HG02588 (cell line): ENCODE data around the gene RBBP4.

ENCODE experiments used
- ATAC-seq: cut with Tn5 transposase; IDR thresholded peaks from one replicate; pipeline ENCODE4 v1.9.1; 2021; ENCODE audit warnings: mild to moderate bottlenecking, moderate library complexity; ENCODE audit not compliant: unreplicated experiment

The RBBP4 gene

DNA sequence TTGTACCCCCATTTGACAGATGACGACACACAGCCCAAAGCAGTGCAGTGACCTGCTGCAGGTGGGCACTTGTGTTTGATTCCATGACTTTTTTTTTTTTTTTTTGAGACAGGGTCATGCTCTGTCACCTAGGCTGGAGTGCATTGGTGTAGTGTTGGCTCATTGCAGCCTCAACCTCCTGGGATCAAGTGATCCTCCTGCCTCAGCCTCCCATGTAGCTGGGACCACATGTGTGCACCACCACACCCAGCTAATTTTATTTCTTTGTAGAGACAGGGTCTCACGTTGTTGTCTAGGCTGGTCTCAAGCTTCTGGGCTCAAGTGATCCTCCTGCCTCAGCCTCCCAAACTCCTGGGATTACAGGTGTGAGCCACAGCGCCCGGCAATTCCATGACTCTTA is 66.5 kb downstream of the RBBP4 start:
- no peak for ATAC-seq

DNA sequence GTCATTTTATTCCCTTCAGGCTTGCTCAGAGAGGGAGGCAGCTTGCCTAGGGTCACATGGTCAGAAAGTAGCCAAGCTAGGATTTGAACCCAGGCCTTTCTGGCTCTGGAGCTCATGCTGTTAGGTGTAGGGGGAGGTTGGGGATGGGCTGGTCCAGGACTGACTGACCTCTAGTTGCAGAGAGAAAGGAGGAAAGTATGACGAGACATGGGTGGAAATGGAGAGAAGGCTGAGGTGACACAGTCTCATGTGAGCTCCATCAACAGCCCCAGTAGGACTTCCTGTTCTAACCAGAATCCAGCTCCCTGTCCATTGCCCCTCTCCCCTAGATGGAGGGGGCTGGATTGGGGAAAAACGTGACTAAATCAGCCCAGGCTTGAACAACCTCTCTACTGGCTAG is 67.0 kb downstream of the RBBP4 start:
- no peak for ATAC-seq

DNA sequence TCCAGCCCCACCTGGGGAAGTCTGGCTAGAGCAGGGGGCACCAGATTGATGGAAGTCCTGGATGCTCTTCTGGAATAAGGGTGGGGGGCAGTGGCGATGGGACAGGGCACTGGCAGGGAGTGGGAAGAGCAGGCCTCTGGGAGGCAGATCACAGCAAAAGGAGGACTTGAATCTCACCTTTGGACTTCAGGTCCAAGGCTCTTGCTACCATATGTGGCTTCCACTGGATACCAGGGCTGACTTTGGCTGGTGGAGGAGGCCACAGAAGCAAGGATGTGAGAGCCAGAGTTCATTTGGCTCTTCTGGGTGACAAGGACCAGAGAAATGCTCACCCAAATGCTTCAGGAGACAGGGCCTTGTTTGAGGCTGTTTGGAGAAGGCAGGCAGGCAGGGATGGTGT is 67.5 kb downstream of the RBBP4 start:
- ATAC-seq = no peak

DNA sequence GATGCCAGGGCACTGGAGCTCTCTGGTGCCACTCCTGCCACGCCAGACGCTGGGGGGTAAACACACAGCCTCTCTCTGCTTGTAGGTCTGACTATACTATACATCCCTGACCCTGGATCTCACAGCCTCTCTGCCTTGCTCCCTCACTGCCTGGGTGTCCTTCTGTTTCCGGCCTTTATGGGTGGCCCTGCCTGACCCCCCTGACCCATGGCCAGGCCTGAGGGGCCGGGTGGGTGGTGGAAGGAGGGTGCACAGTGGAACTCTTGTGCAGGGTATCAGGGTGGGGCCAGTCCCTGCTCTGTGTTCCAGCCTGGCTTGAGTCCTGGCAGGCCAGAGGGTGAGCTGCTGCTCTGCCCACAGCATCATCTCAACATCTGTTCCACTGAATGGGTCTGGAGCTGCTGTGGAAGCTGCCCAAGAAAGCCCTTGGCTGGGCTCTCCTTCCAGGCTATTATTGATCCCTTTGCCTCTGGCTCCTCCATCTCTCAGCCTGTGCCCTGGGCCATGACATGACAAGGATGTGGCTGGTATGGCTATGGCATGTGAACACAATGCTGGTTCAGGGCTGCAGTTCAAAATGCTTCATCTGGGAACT is 68.8 kb downstream of the RBBP4 start:
- ATAC-seq = no peak

DNA sequence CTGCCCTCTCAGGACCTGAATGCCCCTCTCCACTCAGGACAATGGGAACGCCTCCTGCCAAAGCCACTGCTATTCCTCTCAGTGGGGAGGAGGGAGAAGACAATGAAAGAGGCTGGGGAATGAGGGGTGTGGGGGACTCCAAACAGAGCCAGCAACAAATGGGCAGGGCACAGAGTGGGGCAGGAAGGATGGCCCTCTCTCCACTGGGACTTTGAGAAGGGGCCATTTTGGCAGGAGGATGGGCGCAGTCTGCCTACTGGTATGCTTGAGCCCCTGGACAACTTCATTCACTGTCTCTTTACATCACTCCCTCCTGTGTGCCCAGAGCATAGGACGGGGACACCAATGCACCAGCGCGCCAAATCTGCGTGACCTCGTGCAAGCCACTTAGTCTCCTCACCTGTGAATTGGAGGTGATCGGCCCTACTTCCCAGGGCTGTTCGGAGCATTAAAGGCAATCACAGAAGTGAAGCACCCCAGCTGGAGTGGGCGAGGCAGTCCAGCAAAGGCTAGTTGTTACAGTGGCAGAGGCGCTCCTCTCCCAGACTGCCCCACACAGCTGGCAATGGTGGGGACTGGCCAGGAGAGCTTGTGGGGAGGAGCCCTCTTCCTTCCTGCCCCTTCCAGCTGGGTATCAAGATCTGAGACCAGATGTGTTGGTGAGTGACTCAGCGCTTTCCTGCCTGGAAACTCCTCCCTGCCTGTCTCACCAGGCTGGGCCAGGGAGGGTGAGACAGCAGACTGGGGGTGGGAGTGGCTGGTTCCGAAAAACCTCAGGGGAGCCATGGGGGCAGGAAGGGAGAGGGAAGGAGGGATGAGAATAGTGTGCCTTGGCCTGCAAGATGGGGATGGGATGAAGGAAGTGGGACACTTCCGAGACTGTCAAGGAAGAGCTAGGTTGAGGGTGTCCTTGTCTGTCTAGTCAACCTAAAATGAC is 73.9 kb downstream of the RBBP4 start:
- ATAC-seq = no peak

DNA sequence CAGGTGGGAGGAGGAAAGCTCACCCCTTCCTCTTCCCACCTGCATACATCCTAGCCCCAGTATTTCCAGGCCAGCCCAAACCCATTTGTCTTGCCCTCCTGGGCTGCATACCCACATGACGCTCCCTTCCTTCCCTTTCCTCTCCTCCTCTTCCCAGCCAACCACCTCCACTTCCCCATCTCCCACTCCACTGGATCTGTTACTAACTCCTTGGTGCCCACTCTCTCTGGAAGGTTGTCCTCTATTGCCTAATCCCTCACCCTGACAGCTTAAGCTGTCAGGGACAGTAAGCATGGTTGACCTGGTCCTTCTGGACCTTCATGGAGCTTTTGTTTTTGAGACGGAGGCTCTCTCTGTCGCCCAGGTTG is 74.6 kb downstream of the RBBP4 start:
- ATAC-seq = no peak

DNA sequence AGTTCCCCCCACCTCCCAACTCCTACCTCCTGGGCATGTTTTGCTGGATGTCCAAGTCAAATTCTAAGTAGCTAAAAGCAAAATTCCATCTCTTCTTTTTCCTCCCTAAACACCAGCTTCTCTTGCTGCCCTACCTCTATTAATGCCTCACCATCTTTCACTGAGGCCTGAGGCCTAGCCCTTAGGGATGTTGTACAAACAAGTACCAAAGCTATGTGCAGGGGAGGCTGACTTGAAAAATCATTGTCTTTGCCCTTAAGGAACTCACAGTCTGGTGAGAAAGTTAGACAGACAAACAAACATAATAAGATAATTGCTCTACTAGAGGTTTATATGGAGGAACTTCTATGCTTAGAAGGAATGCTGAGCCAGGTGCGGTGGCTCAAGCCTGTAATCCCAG is 76.9 kb downstream of the RBBP4 start:
- no peak for ATAC-seq

DNA sequence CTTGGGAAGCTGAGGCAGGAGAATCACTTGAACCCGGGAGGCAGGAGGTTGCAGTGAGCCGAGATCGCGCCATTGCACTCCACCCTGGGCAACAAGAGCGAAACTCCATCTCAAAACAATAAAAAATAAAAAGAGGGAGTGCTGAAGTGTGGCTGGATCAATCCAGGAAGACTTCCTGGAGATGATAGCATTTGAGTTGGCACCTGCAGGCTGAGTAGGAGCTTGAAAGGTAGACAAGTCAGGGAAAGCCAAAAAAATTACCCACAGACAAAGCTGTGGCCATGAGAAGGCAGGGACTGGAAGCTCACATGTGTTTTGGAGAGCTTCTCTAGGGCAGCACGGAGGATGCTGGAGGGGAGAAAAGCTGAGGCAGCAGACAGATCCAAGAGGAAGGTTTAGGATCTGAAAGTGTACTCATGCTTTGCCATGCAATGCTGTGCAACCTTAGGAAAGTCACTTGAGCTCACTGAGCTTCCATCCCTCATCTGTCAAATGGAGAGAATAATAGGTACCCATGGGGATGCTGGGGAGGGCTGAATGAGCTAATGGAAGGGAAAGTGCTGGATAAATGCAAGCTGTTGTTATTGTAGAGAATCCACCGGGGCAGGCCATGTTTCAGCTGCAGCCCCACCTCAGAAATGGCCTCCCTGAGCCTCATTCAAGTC is 77.5 kb downstream of the RBBP4 start:
- no peak for ATAC-seq

DNA sequence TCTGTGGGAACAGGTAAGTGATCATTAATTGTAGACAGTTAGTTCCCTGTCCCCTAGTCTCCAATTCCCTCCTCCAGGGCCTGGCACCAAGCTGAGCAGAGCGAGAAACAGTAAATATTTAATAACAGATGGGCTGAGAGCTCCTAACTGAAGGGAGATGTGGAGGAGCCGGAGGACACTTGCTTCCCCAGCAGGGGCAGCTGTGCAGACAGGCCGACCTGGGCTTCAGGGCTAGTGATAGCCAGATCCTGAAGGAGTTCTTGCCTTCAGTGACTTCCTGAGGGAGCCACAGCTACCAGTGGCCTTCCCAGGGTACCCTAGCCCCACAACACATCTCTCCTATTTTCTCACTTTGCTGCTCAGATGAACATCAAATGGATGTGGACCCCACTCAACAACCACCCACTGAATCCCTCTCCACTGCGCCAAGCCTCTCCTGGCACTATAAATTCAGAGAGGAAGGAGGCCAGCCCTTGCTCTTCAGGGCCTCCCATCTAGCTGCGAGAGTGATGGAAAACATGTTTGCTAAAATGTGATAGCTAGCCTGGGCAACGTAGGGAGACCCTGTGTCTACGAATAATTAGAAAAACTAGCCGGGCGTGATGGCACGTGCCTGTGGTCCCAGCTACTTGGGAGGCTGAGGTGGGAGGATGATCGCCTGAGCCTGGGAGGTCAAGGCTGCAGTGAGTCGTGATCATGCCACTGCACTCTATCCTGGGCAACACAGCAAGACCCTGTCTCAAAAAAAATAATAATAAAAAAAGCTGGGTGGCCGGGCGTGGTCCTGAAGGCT is 78.4 kb downstream of the RBBP4 start:
- ATAC-seq = no peak

DNA sequence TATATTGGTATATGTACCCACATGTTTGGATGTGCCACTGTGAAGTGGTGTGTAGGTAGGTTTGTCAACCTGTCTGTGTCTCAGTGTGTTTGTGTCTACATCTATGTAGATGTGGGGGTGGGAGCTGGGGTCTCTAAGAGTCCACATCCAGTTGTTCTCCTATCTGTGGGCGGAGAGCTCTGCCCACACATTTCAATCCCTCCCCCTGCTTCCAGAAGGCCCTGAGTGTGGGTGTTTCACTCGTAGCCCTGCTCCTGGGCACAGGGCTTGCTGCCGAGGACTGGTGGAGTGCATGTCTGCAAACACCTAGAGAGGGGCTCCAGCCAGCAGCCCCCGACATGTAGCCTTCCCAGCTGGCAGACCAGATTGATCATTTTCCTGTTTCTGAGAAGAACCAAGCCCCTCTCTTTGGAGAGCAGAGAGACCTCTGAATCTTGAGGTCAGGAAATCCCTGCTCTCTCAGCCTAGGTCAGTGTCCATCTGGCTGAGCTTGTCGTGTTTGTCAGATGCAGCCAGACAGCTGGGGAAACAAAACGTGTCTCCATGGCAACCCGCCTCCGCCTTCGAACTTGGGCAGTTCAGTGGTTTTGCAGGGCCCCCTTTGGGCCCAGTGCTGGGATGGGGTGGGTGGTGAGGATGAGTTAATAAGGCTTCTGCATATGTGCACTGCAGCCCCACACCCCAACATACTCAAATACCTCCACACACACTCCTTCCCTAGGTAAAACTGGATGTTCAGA is 82.7 kb downstream of the RBBP4 start:
- ATAC-seq = no peak
